GM18867 (cell line): ENCODE results near the gene PUDP.

ENCODE experiments used
- ATAC-seq: cut with Tn5 transposase; IDR thresholded peaks from one replicate; pipeline ENCODE4 v1.9.1; 2021; ENCODE audit warnings: mild to moderate bottlenecking, moderate library complexity; ENCODE audit not compliant: unreplicated experiment

The PUDP gene

DNA sequence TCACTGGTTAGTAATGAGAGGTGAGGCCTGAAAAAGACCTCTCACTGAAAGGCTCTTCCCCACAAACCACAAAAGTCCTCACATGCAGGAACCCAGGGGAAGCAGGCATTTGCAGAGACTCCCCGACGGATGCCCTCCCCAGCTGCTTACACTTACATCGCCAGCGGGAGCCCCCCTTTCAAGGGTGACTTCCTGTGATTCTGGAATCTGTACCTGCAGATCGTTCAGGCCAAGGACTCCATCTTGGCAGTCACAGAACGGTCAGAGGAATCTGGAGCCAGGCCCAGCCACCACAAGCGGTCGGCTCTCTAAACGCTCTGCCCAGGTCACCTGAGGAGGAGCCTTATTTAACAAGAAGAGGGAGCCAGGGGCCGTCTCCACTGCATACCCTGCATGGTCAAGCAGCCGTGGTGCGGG lies 71.7 kb downstream of the PUDP start:
- no peak for ATAC-seq

DNA sequence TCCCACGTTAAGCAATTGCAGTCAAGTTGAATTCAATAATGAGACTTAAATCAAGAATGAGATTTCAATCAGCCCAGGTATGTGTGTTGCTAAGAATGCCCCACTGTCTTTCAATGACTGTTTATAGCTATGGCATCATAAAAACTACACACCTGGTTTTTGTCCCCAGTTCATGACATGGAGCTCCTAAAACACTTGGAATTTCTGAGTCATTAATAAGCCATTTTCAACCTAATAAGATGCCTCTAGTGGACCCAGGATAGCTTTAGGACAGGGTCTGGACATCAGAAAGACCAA lies 73.1 kb downstream of the PUDP start:
- ATAC-seq, result no peak

- no peak for ATAC-seq
Measured at GRCh38 chrX:7074148-7074907, 73.6 kb downstream of the PUDP start.

DNA sequence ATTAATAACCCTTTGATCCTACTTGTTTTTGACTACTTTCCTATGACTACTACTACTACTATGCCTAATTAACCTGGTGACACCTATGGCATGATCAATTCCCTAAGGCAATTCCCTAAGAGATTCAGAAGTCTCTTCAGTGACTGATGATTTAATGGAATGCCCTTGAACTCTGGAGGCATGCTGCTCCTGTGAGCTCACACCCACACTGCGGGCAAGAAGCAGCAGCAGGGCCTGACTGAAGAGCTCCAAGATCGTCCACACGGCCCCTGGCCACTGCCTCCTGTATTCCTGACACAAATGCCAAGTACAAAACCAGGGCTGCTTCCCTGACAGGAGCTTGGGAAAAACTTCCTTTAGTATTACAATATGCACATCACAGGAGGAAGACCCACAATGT lies 74.6 kb downstream of the PUDP start:
- no peak for ATAC-seq

DNA sequence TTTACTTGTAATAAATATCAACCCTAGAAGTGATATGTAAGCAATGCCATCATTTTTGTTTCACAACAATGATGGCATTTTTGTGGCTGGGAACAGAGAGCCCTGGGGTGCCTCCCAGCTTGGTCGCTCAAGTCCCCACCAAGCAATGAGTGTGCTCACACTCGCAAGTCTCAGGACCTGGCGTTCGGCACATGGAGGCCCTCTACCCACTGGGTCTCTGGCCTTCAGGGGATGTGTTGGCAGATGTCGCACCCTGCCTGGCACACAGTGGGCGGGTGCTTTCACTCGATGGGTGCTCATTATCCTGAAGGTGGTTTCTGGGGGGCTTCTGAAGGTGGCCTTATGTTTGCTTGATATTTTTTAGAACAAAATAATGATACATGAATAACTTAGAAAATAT lies 75.1 kb downstream of the PUDP start:
- ATAC-seq, result no peak

DNA sequence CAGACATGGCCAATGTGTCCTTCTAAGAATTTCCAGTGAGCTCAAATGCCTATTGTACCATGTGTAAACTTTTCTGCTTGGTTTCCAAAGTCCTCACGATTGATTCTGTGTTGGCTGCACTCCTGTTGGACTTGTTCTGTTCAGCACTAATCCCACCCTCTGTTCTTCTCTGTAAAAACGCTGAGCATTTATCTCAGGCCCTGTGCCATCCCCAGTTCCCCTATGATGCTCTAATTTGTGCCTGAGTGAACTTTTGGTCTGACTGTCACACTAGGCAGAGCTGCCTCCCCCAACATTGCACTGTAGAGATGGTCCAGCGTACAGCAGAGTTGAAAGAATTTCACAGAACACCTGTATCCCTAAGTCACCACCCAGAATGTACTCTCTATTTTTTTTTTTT lies 76.6 kb downstream of the PUDP start:
- ATAC-seq, result no peak

GRCh38 chrX:7069556-7069955 lies 78.4 kb downstream of the PUDP start:
- no peak for ATAC-seq

DNA sequence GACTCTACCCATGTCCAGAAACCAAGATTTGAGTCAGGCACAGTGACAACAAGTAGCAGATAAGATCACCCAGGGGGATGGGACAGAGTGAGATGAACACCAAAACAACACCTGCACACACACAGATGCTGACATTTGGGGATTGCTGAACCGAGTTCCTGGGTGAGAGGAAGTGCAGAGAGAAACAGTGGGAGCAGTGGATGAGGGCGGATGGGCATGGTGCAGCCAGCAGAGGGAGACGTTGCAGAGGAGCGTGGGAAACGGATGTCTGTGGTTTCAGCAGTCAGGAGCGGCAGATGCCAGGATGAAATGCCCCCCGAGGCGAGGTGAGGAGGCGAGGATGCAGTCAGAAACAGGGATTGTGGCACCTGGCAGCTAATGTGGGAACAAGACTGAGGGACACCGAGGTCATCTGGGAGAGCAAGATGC lies 79.0 kb downstream of the PUDP start:
- no peak for ATAC-seq

GRCh38 chrX:7067256-7067655 lies 80.7 kb downstream of the PUDP start:
- ATAC-seq, result no peak

DNA sequence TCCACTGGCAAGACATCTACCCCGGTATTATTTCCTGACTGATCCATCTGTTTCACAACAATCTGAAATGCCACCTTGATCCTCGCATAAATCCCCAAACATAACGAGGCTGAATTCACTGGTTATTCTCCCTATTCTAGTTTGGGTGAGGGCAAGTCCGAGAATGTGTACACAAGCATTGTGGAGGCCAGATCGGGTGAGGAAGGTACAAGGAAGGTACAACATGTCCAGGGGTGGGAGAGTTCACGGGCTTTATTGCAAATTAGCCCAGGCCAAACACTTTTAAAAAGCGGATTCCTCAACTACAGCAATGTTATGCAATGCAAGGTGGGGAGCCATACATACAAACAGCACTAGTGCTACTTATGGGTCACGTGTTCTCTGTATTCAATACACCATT lies 82.5 kb downstream of the PUDP start:
- no peak for ATAC-seq

GRCh38 chrX:7062903-7063302 lies 85.0 kb downstream of the PUDP start:
- no peak for ATAC-seq

- ATAC-seq, result no peak
Measured at GRCh38 chrX:7062276-7062675, 85.7 kb downstream of the PUDP start.

GRCh38 chrX:7061429-7061828 lies 86.5 kb downstream of the PUDP start:
- ATAC-seq, result no peak

DNA sequence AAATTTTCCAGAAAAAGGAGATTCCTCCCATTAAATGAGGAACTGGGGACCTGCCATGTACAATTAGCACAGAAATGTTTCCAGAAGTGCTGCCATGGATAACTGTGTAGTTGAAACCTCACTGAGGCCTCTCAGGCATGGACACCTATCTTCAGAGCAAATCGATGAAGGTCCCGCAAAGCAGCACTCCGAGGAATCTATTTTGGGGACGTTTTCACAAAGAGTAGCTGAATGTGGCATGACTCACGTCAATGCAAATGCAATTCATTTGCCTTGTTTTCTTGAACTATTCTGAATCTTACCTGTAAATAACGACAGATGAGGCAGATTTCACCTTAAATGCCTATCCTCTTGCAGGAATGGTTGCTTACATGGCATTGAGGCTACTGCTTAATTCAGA lies 87.5 kb downstream of the PUDP start:
- no peak for ATAC-seq

GRCh38 chrX:7059859-7060258 lies 88.1 kb downstream of the PUDP start:
- no peak for ATAC-seq

DNA sequence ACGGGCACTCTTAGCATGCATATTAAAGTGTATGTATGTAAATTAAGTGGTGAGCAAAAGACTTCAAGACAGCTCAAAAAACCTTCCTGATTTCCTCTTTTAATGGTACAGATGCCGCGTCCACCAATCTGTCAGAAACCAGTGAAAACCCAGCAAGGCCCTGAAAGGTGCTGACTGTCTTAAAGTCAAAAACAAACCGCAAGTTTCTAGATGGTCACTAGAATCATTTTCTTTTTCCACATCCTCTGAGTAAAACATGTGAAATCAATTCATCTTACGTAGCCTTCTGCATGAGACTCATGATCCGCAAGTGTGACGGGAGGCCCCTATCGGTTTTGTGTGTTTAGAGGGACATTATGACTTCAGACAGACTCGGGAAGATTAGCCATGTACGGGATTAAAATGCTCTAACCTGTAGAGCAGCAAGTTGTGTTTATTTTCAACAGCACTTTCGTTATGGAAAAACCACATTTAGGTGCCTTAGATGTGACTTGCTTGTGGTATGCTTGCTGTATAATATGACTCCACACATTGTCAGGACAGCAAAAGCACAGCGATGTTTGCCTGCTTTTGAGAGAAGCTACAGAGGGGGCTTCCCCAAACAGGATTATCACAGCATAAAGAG lies 88.6 kb downstream of the PUDP start:
- ATAC-seq, result peak; percentile 95

- no peak for ATAC-seq
Measured at GRCh38 chrX:7055386-7056137, 92.4 kb downstream of the PUDP start.

DNA sequence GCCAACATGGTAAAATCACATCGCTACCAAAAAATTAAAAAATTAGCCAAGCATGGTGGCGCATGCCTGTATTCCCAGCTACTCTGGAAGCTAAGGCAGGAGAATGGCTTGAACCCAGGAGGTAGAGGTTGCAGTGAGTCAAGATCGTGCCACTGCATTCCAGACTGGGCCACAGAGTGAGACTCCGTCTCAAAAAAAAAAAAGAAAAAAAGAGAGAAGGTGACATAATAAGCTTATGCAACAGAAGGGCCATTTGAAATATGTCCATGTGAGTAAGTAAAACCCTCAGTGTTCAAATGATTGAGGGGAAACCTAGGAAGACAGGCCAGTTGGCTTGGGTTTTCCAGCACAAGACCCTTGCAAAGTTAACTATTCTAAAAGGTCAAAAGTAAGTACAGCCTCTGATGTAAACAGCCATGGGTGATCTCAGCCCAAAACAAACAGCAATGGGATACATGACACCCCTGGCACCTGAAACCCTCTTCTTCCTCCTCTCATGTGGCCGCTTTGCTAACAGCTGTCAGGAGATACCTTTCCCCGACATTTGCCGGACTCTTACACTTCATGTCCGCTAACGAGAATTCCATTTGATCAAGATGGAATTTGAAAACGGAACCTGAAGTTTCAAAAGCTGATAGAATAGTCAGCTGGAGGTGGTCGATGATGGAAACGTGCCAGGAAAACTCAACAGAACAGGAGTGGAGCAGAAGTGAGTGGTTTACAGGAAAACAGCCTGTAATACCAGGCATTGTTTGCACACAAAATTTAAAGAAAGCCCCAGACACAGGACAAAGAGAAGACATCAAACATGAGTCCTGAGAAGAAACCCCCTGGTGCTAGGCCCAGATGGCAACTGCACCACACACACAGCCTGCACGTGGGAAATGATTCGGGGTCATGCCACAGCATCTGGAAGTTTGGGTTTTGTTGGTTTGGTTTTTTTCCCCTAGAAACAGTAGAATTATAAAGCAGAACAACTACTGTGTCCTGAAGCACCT lies 93.4 kb downstream of the PUDP start:
- ATAC-seq, result no peak

GRCh38 chrX:7052541-7052940 lies 95.4 kb downstream of the PUDP start:
- no peak for ATAC-seq

- ATAC-seq, result no peak
Measured at GRCh38 chrX:7050271-7050670, 97.7 kb downstream of the PUDP start.

DNA sequence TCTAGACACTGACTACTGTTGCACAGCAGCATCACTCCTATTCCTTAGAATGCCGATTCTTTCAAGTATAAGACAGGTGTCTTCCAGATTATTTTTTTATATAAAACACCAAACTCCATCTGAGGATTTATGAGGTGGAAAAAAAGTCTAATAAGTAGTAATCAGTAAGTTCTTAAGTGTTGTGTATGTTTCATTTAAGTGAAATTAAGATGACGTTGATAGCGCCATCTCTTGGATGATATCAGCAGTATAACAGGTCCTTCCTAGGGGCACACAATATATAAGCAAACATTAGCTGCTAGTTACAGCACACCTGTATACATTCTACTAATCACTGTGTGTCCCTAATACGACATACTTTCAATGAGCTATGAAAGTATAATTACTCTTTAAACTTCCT lies 100.0 kb downstream of the PUDP start:
- no peak for ATAC-seq
